Central memory CD4-positive, alpha-beta T cell (primary cell): ENCODE results near the gene YWHAH.
"Not testable (repeated sequence)": the region's sequence is repeated elsewhere in the genome, so short reads cannot be mapped to it uniquely, and the experiment has no call there.

Experiments
- DNase-seq: peaks from one replicate; pipeline ENCODE4 v3.0.0; 2022

YWHAH gene

GRCh38 chr22:31951194-31952093 lies 7.1 kb downstream of the YWHAH start:
- no peak for DNase-seq

- DNase-seq = no peak
Observed at GRCh38 chr22:31952094-31952401, 7.7 kb downstream of the YWHAH start.

GRCh38 chr22:31952472-31952871 lies 8.1 kb downstream of the YWHAH start:
- no peak for DNase-seq

GRCh38 chr22:31953261-31953660 lies 8.9 kb downstream of the YWHAH start:
- no peak for DNase-seq

- no peak for DNase-seq
Observed at GRCh38 chr22:31954535-31955523, 10.5 kb downstream of the YWHAH start.

- DNase-seq = peak; percentile 23
Observed at GRCh38 chr22:31956360-31956759, 12.0 kb downstream of the YWHAH start.

- DNase-seq = peak; percentile 15
Observed at GRCh38 chr22:31957970-31958594, 13.7 kb downstream of the YWHAH start.

- DNase-seq = peak; percentile 64
Observed at GRCh38 chr22:31958625-31959239, 14.4 kb downstream of the YWHAH start.

GRCh38 chr22:31960767-31961166 lies 16.4 kb downstream of the YWHAH start:
- DNase-seq = no peak

- DNase-seq = no peak
Observed at GRCh38 chr22:31962387-31963125, 18.2 kb downstream of the YWHAH start.

- DNase-seq = no peak
Observed at GRCh38 chr22:31968022-31968421, 23.7 kb downstream of the YWHAH start.

- peak; percentile 70 for DNase-seq
Observed at GRCh38 chr22:31969789-31970489, 25.6 kb downstream of the YWHAH start.

- peak; percentile 84 for DNase-seq
Observed at GRCh38 chr22:31970490-31971444, 26.4 kb downstream of the YWHAH start.

- DNase-seq = no peak
Observed at GRCh38 chr22:31972180-31972579, 27.8 kb downstream of the YWHAH start.

GRCh38 chr22:31973739-31974138 lies 29.4 kb downstream of the YWHAH start:
- no peak for DNase-seq

- DNase-seq = peak; percentile 62
Observed at GRCh38 chr22:31977141-31977841, 33.0 kb downstream of the YWHAH start.

GRCh38 chr22:31977939-31978338 lies 33.6 kb downstream of the YWHAH start:
- DNase-seq = no peak

GRCh38 chr22:31980628-31981027 lies 36.3 kb downstream of the YWHAH start:
- no peak for DNase-seq

GRCh38 chr22:31981976-31982375 lies 37.6 kb downstream of the YWHAH start:
- not testable (repeated sequence) for DNase-seq
